Stimulated activated CD8-positive, alpha-beta memory T cell treated with anti-CD3 and anti-CD28 coated beads, Interleukin-4, amount 100 ng/mL, for 4 hours (primary cell): Measurements from ENCODE around the gene ROR1.

Experiments used
- DNase-seq, 2 donors: peaks; one replicate each; pipeline ENCODE4 v3.0.0-alpha.2; 2020; ENCODE audit warnings: low read depth in 2 of 2, low spot score in 1 of 2

The ROR1 gene

DNA sequence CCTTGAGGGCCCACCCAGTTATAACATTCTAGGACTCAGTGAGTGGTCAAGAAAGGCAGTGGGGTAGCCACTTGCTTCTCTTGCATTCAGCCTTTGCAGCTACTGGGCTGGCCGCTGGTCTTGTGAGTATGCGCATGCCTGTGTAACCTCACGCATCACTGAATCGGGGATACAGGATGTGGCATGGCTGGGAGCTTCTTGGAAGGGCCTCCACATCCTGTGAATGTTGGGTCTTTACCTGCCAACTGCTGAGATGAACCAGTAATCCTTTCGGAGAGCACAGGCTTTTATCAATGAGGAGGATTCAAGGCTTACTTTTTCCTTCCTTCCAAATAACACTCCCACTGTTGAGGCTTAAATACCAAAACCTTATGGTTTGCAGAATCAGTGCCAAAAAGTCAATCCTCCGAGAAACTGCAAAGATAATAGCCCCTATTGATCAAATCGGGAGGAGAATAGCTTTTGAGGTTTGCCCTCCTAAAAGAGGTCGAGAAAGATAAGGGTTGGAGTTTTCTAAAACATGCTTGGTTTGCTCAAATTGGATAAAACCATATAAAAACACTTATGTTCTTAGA is 230.7 kb downstream of the ROR1 start:
- no peak for DNase-seq

- DNase-seq = no peak
These were observed 232.0 kb downstream of the ROR1 start for GRCh38 chr1:64005801-64006200.

DNA sequence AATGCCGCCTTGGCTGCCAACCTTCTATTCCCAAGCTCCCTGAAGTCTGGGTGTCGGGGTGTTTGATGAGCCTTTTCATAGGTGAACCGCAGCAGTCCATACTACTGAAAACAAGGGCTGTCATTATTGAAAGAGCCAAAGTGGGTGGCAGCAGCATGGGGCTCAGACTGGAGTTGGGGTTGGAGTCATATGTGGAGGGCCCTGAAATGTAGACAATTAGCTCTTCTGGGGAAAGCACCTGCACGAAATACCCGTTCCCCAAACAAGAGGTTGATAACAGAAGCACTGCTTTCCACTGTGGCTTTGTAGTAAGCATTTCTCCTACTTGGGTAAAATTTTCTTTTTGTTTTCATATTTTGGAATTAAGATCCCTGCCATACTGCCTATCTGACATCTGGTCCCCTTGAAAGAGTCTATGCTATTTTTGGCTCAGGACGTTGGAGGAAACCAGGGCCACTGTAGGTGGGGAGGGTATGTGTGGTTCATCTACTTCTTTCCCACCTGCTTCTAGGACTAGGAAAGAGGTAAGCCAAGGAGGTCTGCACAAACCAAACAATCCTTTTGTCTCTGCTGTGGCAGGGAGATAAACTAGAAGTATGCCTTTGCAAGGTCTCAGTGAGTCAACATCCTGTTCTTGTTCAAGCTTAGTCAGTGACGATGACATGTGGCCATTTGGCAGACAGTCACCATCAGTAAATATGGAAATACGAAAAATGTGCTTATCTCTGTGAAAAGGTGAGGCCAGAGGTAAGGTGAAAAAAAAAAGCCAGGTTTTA is 232.6 kb downstream of the ROR1 start:
- no peak for DNase-seq

GRCh38 chr1:64010316-64010715 is 236.5 kb downstream of the ROR1 start:
- DNase-seq = no peak

DNA sequence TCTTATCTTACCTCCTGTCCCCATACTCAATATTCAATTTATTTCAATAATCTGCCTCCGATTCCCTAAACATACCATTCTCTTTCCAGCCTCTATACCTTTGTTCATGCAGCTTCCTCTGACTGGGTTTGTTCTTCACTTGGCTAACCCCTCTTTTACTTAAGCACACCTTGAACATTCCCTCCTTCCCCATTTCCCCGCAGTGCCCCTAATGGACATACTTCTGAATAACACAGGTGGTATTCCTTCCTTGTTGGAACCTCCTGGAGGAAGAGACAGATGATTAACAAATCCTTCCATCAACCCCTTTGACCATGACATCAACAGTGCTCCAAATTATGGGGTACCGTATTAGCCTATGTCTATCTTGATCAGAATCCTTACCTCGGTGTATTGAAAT is 239.6 kb downstream of the ROR1 start:
- DNase-seq = no peak

DNA sequence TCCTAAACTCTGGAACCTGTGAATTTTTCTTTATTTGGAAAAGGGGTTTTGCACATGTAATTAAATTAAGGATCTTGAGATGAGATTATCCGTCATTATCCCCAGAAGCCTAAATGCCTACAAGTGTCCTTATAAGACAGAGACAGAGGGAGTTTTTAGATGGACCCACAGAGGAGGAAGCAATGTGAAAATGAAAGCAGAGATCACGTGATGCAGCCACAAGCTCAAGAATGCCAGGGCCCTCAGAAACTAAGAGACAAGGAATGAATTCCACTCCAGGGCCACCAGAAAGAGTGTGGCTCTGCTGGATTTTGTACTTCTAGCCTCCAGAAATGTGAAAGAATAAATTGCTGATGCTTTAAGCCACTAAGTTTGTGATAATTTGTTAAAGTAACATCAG is 246.0 kb downstream of the ROR1 start:
- DNase-seq = no peak

DNA sequence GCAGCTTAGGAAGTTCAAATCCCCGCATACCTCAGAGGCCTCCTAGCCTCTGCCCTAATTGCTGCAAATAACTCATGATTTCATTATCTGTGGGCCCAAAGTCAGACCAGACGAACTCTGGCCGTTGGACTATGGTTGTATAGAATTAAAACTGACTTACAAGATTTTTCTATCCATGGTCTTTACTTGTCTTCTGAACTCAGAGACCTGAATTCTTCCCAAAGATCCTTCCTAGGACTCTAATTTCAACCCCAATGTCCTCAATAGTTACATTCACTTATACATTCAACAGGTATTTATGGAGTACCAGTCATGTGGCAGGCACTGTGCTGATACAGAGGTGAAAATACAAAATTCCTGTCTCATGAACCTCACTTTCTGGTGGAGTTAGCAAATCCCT is 247.2 kb downstream of the ROR1 start:
- DNase-seq = no peak

DNA sequence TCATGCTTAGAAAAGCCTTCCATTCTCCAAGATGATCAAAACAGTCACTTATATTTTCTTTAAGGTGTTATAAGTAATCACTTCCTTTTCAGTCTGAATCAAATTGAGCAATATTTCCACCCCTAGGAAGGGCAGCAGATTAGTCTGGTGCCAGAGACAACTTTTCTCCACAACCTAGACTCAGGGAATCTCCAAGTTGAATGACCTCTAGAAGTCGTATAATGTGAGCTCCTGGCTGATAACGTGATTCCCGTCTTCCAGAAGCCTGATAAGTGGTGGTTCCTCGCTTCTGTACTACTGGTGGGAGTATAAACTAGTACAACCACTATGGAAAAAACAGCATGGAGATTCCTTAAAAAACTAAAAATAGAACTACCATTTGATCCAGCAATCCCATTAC is 251.2 kb downstream of the ROR1 start:
- no peak for DNase-seq

DNA sequence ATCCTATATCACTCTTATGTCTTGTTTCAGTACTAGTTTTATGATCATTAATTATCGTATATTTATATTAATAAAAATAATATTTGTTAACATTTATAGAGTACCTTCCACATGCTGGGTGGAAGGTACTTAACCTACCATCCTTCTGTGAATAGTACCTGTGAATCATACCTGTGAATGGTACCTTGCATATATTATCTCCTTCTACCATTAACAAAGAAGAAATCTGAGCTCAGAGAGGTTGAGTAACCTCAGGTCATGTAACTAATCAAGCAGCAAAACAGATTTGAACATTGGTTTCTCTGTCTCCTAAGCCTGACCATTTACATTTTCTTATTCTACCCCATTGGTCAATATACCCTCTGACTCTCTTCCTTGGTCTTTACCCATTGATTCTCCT is 255.2 kb downstream of the ROR1 start:
- no peak for DNase-seq

GRCh38 chr1:64030411-64030810 is 256.6 kb downstream of the ROR1 start:
- DNase-seq = no peak

GRCh38 chr1:64031236-64031635 is 257.4 kb downstream of the ROR1 start:
- DNase-seq = no peak

GRCh38 chr1:64033667-64034220 is 259.9 kb downstream of the ROR1 start:
- no peak for DNase-seq

DNA sequence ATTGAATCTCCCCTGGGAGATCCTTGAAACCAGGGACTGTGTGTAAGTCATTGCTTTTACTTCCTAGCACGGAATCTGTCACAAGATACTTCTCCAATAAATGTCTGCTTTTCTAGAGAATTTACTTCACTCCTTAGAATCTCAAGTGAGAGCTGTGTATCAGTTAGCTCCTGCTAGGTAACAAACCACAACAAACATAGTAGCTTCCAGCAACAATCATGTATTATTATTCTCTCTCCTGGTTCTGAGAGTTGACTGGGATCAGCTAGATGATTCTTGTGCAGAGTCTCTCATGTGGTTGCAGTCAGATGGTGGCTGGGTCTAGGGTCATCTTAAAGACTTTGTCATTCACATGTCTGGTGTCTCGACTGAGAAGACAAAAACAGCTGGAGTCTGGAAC is 262.7 kb downstream of the ROR1 start:
- DNase-seq = no peak

GRCh38 chr1:64038119-64038518 is 264.3 kb downstream of the ROR1 start:
- no peak for DNase-seq

DNA sequence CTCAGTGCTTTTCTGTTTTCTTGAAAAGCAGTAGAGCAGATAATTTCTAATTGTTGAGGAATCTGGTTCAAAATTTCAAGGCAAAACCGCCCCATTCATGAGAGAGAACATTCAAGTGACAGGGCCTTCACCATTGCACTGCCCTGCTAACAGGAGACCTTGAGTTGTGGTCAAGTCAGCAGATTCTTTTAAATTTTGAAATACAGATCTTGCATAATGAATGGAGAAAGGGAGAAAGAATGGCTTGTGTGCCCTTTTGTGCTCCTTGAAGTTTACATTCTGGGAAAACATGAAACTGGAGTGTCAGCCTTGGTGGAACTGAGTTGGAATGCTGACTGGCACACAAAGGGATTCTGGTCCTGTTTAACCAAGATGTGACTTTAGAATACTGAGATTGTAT is 265.1 kb downstream of the ROR1 start:
- DNase-seq = no peak

- no peak for DNase-seq
These were observed 265.6 kb downstream of the ROR1 start for GRCh38 chr1:64039390-64039926.

DNA sequence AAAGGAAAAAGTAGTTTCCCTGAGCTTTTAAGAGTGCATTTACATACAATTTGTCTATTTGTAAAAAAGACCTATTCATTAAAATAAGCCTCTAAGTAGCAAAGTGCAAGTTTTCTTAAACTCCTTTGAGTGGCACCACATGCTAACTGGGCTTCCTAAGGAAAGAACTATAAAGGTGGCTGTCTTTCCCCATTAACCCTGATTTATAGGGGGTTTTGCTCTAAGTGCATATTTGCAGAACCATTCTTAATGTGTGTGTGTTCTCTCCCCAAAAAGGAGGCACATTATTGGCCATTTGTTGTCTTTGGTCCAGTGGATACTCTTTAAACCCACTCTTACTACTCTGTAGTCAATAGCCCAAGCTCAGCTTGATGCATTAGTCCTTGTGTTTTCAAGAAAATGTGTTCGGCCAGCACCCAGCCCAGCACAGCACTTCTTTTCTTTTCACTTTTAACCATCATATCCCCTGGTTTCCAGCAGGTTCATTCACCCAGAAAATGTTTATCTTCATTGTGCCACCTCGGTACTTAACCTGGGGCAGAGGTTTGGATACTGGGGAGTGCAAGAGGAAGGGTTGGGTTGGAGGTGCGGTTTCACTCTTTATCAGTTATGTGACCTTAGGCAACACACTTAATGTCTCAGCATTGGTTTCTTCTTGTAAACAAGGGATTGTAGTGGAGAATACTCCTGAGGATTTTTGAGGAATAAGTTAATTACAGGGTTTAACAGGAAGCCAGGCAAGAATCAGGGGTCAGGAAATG is 267.7 kb downstream of the ROR1 start:
- no peak for DNase-seq

- no peak for DNase-seq
These were observed 268.7 kb downstream of the ROR1 start for GRCh38 chr1:64042331-64043100.

GRCh38 chr1:64043288-64043687 is 269.5 kb downstream of the ROR1 start:
- DNase-seq = no peak

GRCh38 chr1:64043976-64044375 is 270.2 kb downstream of the ROR1 start:
- no peak for DNase-seq

- DNase-seq = no peak
These were observed 272.4 kb downstream of the ROR1 start for GRCh38 chr1:64046243-64046642.
